HG03457 (cell line): ENCODE results near the gene DNAJC18.

Experiments used
- ATAC-seq: cut with Tn5 transposase; IDR thresholded peaks from one replicate; pipeline ENCODE4 v1.9.1; 2021; ENCODE audit warnings: moderate number of reproducible peaks; ENCODE audit not compliant: unreplicated experiment

The DNAJC18 gene

GRCh38 chr5:139406963-139407362 is 32.4 kb downstream of the DNAJC18 start:
- no peak for ATAC-seq

- ATAC-seq, result no peak
Observed at GRCh38 chr5:139404484-139404840, 34.9 kb downstream of the DNAJC18 start.

DNA sequence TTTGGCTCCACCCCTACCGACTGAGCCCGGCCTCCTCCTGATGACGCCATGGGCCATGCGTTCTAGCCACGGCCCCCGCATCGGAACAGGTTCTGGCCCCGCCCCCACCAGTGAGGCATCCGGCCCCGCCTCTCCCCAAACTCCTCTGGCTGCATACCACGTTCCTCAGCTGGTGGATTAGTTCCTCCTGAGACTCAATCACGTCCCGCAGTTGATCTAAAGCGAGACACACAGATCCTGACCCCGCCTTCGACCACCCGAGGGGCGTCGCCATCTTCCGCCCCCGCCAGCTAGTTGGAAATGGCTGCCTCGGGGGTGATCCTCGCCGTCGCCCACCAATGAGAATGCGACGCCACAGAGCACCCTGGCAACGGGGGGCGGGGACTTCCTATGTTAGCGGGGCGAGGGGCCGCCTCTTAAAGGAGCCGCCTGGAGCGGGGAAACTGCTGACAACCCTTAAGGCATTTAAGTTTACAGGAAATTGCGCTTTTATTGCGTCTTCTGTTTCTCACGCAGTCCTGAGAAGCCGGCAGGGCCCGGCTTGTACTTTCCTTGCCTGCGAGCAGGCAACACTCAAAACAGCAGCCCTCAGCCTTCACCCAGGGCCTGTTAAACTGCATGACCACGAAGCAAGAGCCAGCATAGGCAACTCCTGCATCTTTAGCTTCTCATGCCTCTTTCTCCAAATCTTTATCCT is 35.4 kb downstream of the DNAJC18 start, which contains the start of gene SPATA24:
Gene SPATA24 (minus strand): TSS at position 303 of the 697 bp plus-strand sequence. CDS start 29 bp downstream, at position 274.
- peak; percentile 60 for ATAC-seq

DNA sequence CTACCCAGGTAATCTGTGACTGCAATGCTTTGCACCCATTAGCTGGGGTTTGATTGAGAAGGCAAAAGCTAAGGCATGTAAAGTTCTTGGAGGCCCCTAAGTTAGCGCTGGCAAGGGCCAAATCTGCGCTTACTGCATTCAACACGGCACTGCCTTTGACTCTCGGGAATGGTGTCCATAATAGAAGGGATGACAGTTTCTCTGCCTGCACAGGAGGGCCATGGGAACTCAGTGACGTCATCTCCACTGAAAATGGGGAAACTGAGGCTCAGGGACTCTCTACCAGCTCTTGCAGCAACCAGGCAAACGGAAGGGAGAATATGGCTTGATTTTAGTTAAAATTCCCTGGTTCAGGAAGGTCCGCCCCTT is 35.9 kb downstream of the DNAJC18 start:
- ATAC-seq, result peak; percentile 1

DNA sequence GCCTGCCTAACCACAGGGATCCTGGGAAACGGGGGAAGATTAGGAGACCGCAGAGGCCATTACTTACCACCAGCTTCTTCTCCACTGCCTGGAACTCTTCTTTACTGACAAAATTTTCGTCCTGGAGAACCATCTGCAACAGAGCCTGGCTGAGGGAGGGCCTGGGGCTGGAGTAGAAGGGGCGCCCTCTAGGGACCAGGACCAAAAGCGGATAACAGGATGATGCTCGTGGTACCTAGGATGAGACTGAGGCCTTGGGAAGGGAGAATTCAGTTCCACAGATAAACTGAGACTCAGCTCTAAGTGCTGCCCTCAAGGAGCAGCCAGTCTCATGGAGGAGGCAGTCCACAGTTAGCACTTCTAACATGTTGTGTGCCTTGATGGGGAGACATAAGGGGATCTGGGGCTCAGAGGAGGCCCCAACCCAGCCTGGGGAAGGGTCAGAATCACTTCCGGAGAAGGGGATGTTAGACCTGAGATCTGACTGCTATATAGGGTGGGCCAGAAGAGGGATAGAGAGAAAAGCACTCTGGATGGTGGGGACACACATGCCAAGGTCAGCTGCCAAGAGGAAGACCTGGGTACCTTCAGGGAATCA is 36.7 kb downstream of the DNAJC18 start:
- ATAC-seq, result no peak

DNA sequence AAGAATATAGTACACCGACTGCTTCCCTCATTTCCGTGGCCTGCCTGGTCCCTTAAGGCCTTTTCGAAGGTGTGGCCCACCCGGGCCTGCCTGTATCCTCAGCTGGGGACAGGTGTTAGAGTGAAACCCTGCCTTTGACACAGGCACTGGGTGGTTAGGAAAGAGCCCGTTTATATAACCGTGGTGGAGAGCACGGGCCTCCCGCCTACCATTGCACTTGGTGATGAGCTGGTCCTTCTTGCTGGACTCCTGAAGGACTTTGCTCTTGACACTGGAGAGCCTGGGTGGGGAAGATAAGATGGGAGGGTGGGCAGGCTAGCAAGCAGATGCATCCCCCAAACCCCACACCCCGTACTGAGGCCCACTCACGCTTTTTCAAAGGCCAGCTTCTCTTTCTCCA is 37.8 kb downstream of the DNAJC18 start:
- ATAC-seq, result no peak

DNA sequence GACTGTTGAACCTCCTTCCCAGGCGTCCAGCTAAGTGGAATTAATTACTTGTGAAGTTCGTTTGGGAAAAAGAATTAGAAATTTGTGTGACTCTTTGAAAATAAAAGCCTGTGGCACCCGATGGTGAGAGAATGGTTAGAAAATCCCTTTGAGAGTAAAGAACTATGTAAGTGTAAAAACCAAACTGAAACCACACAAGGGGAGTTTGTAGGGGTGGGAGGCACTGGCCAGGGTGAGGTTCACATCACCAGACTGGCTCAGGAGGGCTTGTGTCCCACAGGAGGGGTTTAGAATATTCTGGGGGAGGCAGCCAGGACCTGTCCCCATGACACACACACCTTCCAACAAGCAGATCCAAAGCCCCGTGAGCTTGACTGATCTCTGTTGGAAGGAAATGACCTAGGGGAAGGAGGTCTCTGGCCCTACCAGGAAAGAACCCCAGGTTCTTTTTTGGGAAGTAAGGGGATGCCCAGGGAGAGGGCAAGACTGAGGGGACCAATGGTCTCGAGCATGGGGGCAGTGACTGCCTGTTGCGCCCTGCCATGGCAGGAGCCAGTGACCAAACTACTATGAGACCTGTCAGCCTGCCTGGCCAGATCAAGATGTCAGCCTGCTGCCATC is 39.7 kb downstream of the DNAJC18 start:
- ATAC-seq, result no peak

GRCh38 chr5:139397921-139398320 is 41.4 kb downstream of the DNAJC18 start:
- no peak for ATAC-seq

DNA sequence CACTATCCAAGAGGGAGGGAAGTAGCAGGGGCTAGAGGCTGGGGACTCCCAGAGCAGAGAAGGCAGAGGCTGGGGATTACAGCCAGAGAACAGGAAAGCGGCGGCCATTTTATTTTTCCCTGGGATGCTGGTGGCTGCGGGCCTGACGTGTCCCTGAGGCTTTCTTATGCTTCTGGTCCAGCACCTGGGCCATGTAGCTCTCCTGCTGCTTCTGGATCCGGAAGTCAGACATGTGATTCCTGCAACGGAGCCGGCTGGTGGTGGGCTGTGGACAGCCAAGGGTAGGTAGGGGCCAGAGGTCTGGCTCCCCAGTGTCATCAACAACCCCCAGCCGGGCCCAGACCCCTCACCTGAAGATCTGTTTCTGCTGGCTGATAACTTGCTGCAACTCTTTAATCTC is 42.6 kb downstream of the DNAJC18 start:
- ATAC-seq, result no peak

DNA sequence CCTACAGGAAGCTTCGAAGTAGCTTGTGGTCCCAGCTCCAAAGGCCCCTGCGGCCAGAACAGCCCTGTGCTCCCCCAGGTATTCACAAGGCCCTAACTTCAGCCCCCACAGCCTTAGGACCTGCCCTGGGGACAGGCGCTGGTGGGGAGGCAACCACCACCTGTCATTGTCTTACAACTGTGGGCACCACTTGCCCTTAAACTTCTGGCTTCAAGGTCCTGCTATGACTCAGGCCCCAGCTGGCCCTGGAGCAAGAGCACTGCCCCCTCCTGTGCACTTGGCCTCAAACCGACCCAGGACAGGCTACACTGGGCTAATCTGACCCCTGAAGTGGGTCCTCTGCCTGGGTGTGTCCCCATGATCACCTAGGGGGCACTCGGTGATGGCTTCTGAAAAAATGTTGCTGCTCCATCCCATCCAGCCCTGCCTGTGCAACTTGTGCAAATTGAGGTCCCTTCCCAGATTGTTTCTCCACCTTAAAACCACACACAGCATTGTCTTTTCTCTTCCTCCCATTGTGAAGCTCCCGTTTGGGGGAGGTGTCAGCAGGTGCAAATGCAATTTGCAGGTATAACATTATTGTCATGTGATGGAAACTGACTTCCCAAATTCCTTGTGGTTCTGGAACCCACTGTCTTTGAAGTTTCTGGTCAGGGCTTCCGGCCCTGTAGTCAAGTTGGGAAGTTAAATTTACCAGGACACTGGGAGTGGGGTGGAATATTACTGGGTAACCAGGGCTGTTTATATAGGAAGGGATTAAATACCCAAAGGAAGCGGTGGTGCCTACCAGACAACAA is 43.3 kb downstream of the DNAJC18 start:
- no peak for ATAC-seq

GRCh38 chr5:139394654-139395566 is 44.4 kb downstream of the DNAJC18 start, which contains the start of gene PROB1:
TSS of gene PROB1 (minus strand) at chr5:139395104. CDS start at chr5:139395081, 23 bp downstream.
- no peak for ATAC-seq

DNA sequence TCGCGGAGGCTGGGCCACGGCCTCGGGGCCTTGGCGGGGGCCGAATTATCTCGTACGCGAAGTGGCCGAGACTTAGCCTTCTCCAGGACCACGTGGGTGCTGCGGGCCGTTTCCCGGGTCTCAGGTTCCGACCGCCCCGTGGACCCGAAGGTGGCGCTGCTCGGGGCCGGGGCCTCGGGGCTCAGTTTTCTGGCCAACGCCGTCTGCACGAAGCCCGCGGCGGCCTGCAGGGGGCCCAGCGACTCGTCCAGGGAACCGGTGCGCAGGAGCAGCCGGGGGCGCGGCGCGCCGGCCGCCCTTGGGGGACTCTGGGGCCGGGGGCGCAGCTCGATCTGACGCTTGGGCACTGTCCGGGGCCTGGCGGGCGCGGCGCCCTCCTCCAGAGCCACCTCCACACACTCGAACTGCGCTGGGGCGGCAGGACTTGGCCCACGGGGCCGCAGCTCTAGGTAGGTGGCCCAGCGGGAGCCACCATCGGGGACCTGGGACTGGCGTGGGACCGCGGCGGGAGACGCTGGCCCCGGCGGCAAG is 45.1 kb downstream of the DNAJC18 start:
- no peak for ATAC-seq

- no peak for ATAC-seq
Observed at GRCh38 chr5:139393497-139394122, 45.7 kb downstream of the DNAJC18 start.

GRCh38 chr5:139392678-139393496 is 46.4 kb downstream of the DNAJC18 start:
- peak; percentile 38 for ATAC-seq

DNA sequence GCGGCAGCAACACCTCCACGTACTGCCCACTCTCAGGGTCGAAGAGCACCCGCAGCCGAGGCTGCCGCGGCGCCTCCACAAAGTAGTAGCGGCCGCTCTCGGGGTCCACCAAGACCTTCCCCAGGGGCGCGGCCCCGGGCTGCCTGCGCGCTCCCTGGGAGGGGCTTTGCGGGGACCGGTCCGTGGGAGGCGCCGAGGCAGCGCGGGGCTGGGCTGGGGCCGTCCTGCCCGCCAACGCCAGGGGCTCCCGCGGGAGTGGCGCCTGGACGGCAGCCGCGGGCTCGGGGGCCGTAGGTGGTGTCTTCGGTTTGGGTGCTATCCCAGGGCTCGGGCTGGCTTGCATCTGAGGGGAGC is 47.0 kb downstream of the DNAJC18 start:
- peak; percentile 4 for ATAC-seq

DNA sequence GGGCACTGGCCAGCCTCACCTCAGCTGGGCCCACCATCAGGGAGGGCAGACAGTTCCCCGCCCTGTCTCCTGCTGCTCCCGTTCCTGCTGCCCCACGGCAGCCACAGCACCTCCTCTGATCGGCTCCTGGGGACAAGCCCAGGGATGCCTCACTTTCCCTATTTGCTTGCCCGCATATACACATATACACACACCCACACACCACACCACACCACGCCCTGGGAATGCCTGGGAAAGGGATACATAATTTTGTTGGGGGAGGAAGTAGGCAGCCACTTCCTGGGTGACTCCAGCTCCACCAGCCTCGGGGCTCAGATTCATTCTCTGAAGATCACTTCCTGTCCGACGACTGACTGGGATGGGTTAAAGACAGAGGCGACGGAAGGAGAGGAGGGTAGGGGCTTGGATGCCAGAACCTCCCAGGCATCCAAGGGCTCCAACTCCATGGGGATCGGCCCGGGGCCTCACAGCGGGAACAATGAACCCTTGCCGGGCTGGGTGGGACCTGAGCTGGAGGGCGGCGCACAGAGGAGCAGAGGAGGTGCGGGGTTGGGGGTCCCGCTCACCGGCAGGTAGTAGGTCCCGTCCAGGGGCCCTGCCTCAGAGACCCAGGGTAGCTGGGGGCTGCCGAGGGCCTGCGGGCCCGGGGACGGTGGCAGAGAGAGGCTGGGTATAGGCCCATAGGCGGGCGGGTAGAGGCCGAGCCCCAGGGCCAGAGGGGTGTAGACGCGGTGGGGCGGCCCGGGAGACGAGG is 47.6 kb downstream of the DNAJC18 start:
- no peak for ATAC-seq

DNA sequence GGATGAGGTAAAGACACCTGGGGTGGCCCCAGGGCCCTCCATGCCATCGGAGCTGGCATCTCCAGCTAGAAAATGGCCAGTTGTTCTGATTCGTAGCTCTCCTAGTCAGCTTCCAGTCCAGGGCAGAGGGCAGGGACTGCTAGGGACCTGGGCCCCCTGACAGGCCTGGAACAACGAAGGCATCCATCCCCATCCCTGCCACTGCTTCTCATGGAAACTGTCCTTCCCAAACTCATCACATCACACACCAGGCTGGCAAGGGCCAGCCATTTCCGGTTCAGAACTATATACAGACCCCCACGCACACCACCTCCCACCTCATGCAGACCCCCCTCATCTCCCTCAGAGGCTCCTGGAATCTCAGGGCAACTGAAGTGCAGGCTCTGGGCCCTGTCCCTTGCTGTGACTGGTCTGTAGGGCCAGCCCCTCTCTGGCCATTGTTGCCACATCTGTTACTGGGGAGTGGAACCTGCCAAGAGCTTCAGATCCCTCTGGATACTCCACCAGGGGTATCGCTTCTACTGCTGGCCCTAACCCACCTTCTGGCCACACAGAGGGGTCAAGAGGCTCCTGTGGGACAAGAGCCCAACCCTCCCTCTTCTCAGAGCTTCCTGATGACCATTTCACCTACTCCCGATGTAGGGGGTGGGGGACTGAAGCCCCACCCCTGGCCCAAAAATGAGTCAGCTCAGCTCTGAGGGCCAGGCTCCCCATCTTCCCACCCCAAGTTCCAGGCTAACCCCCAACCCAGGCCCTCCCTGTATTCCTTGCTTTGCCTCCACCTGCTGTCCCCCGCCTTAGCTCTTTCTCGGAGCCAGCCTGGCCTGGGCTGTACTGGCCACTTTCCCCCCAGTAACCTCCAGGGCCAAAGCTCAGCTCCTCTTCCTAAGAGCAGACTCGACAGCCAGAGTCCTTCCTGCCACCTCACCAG is 48.4 kb downstream of the DNAJC18 start:
- ATAC-seq, result no peak
